Body of pancreas (tissue), 4 donors: ENCODE results near the gene BTG4. TPM values are rescaled to one million over a fixed set of nuclear protein-coding genes. Genes with fewer than 3 reads are reported as not detected.

Experiments used
- ATAC-seq: fragments of 150-250 bp; one replicate; pipeline ENCODE4 v1.9.1; 2016
- DNase-seq, 4 donors: peaks; one replicate each; pipeline ENCODE4 v3.0.0-alpha.2; 2019
- H3K27ac ChIP-seq, 4 donors: fragments of 200-600 bp; sonication (generic); 1 replicate in 3 of 4; 2 replicates in 1 of 4; pipeline versions ENCODE4 v1.5.1 to v1.6.1; 2016 to 2019; ENCODE audit warnings: mild to moderate bottlenecking in 1 of 4, mixed read lengths in 1 of 4, moderate library complexity in 1 of 4
- H3K27me3 ChIP-seq, 2 donors: fragments of 200-600 bp; sonication (generic); one replicate each; pipeline ENCODE4 v1.6.0; 2016; ENCODE audit warnings: mild to moderate bottlenecking in 1 of 2
- H3K36me3 ChIP-seq, 2 donors: fragments of 200-600 bp; sonication (generic); replicated peaks in 1 of 2; 2 replicates each; pipeline ENCODE4 v1.5.1; 2016; ENCODE audit warnings: low read depth in 2 of 2; ENCODE audit not compliant: insufficient read depth in 1 of 2
- H3K4me1 ChIP-seq: fragments of 200-600 bp; sonication (generic); one replicate; pipeline ENCODE4 v1.6.0; 2016
- H3K4me3 ChIP-seq, 2 donors: fragments of 200-600 bp; sonication (generic); 1 replicate in 1 of 2; 2 replicates in 1 of 2; pipeline ENCODE4 v1.5.1; 2016 to 2019
- H3K9me3 ChIP-seq, 3 donors: fragments of 200-600 bp; sonication (generic); 1 replicate in 2 of 3; 2 replicates in 1 of 3; pipeline ENCODE4 v1.5.1; 2016
- POLR2A ChIP-seq, 3 donors: fragments of 450-650 bp; IDR thresholded peaks; one replicate each; pipeline ENCODE4 v1.6.1; 2016; ENCODE audit warnings: antibody characterized with exemption in 3 of 3, mild to moderate bottlenecking in 2 of 3
- WGBS, 2 donors: methylation state at CpG; one replicate each; pipeline ENCODE4 v1.1.5; 2017; 5-methylcytosine and 5-hydroxymethylcytosine counted together
- intact Hi-C: fragments of 100-400 bp; cut with DNase I; formaldehyde crosslinking; loops from one replicate; pipeline ENCODE4 v1.15.1; 2023
- total RNA-seq, 2 donors: library from RNA; depleted of rRNA; stranded (reverse); fragments of >200 nt; gene quantifications; one replicate each; pipeline ENCODE4 v1.1.0, GENCODE V29; 2016
- TF ChIP-seq, protein P1 (sequence below), 7 experiments: fragments of 450-650 bp in 4 of 7; fragments of 200-600 bp in 3 of 7; sonication (generic) in 3 of 7; IDR thresholded peaks; one replicate each; pipeline ENCODE4 v1.5.1; 2016 to 2019; ENCODE audit warnings: antibody characterized with exemption in 7 of 7

BTG4 gene
- total RNA-seq, 2 donors from 2014 or later, result not detected

DNA sequence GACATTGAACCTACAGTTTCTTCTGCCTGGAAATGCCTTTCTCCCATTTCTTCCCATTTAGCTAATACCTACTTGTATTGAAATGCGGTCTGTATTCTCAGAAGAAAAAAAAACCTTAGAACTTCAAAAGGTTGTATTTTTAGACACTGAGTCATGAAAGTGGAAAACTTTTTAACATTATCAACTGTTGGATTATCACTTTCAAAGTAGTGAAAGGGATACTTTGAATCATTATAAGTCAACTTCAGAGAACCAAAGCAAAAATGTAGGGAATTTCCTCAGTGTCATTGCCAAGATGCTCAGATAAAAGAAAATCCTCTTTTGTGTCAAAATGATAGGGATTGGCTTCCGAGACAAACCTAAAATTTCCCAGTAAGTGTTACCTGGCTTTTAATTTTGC, 8.9 kb upstream of the BTG4 start:
- H3K27me3 ChIP-seq, result no peaks in the 10 kb centered on the region
- no peak for ATAC-seq
- no peak overlapping the region for H3K27ac ChIP-seq
- no peak for DNase-seq
- TF ChIP-seq POLR2A (IDR thresholded peaks at IDR 0.05), result no peak
- TF ChIP-seq, protein P1, sequence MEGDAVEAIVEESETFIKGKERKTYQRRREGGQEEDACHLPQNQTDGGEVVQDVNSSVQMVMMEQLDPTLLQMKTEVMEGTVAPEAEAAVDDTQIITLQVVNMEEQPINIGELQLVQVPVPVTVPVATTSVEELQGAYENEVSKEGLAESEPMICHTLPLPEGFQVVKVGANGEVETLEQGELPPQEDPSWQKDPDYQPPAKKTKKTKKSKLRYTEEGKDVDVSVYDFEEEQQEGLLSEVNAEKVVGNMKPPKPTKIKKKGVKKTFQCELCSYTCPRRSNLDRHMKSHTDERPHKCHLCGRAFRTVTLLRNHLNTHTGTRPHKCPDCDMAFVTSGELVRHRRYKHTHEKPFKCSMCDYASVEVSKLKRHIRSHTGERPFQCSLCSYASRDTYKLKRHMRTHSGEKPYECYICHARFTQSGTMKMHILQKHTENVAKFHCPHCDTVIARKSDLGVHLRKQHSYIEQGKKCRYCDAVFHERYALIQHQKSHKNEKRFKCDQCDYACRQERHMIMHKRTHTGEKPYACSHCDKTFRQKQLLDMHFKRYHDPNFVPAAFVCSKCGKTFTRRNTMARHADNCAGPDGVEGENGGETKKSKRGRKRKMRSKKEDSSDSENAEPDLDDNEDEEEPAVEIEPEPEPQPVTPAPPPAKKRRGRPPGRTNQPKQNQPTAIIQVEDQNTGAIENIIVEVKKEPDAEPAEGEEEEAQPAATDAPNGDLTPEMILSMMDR (IDR thresholded peaks at IDR 0.05), result no peak
- no peaks in the 10 kb centered on the region for H3K36me3 ChIP-seq
- no peaks in the 10 kb centered on the region for H3K9me3 ChIP-seq
- H3K4me1 ChIP-seq, result no peaks in the 10 kb centered on the region
- intact Hi-C loops, result no loop called here
- 72 to 82% methylated on average over 2 of the region's 2 CpGs for WGBS, 2 donors
- no peak overlapping the region for H3K4me3 ChIP-seq

DNA sequence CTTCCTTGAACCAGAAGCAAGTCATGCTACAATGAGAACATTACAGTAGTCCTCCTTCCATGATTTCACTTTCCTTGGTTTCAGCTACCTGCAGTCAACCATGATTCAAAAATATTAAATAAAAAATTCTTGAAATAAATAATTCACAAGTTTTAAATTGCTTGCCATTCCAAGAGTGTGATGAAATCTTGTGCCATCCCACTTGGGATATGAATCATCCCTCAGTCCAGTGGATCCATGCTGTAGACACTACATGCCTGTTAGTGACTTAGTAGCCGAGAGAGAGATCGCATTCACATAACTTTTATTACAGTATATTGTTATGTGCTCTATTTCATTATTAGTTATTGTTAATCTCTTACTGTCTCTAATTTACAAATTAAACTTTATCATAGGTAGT, 8.4 kb upstream of the BTG4 start:
- H3K36me3 ChIP-seq, result no peaks in the 10 kb centered on the region
- intact Hi-C loops, result no loop called here
- ATAC-seq, result no peak
- 93 to 99% methylated on average over 2 of the region's 2 CpGs for WGBS, 2 donors
- H3K4me3 ChIP-seq, result no peak overlapping the region
- H3K9me3 ChIP-seq, result no peaks in the 10 kb centered on the region
- H3K27me3 ChIP-seq, result no peaks in the 10 kb centered on the region
- TF ChIP-seq, protein P1 (IDR thresholded peaks at IDR 0.05), result no peak
- no peak for TF ChIP-seq POLR2A (IDR thresholded peaks at IDR 0.05)
- H3K27ac ChIP-seq, result no peak overlapping the region
- no peak for DNase-seq
- H3K4me1 ChIP-seq, result no peaks in the 10 kb centered on the region

DNA sequence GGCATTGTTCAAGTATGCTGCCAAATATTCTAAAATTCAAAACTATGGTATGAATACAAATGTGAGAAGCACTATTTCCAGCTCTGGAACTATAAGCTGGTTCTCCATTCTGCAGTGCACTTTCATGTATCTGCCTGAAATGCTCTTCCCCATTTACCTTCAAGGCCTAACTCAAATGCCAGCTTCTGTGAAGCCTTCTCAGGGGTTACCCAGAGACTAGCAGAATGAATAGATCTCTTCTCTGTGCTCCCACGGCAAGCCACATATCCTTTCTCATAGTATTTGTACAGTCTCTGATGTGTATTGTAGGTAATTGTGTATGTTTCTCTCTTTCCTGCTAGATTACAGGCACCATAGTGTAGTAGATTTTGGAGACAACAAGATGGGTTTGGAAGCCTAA, 6.5 kb upstream of the BTG4 start:
- TF ChIP-seq, protein P1 (IDR thresholded peaks at IDR 0.05), result no peak
- no peak for TF ChIP-seq POLR2A (IDR thresholded peaks at IDR 0.05)
- WGBS, 2 donors, result 26 to 35% methylated on average over 1 of the region's 1 CpG
- H3K4me1 ChIP-seq, result no peaks in the 10 kb centered on the region

DNA sequence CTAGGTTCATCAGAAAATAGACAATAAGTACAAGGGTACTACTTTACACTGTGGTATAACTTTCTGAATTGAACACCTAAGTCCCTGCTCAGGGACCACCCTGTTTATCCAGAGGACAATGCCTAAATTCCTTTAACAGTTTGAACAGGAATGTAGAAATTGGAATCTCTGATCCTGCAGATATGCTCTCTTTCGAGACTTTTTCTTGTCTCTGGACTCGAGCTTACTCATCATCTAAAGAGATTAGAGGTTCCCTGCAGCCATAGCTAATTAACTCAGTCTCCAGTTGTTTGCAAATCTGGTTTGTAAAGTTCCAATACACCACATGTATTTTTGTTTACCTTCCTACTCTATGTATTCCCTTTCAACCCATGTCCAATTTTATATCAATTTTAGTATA, 3.4 kb upstream of the BTG4 start:
- TF ChIP-seq, protein P1 (IDR thresholded peaks at IDR 0.05), result no peak
- no peak for TF ChIP-seq POLR2A (IDR thresholded peaks at IDR 0.05)
- 76 to 84% methylated on average over 2 of the region's 2 CpGs for WGBS, 2 donors
- no peak overlapping the region for H3K27ac ChIP-seq
- H3K9me3 ChIP-seq, result no peaks in the 10 kb centered on the region
- peaks cover 0 to 6% of the 10 kb centered on the region in 2 donors for H3K27me3 ChIP-seq
- intact Hi-C loops, result no loop called here
- ATAC-seq (no peak), DNase-seq (no peak)
- H3K4me1 ChIP-seq, result peaks cover 7% of the 10 kb centered on the region
- no peak overlapping the region for H3K4me3 ChIP-seq
- no peaks in the 10 kb centered on the region for H3K36me3 ChIP-seq

More for the DNA sequence above, 6.5 kb upstream of the BTG4 start:
- no peaks in the 10 kb centered on the region for H3K36me3 ChIP-seq
- intact Hi-C loops, result no loop called here
- H3K9me3 ChIP-seq, result no peaks in the 10 kb centered on the region
- no peak overlapping the region for H3K4me3 ChIP-seq
- no peaks in the 10 kb centered on the region for H3K27me3 ChIP-seq
- ATAC-seq (no peak), DNase-seq (no peak)
- H3K27ac ChIP-seq, result no peak overlapping the region

DNA sequence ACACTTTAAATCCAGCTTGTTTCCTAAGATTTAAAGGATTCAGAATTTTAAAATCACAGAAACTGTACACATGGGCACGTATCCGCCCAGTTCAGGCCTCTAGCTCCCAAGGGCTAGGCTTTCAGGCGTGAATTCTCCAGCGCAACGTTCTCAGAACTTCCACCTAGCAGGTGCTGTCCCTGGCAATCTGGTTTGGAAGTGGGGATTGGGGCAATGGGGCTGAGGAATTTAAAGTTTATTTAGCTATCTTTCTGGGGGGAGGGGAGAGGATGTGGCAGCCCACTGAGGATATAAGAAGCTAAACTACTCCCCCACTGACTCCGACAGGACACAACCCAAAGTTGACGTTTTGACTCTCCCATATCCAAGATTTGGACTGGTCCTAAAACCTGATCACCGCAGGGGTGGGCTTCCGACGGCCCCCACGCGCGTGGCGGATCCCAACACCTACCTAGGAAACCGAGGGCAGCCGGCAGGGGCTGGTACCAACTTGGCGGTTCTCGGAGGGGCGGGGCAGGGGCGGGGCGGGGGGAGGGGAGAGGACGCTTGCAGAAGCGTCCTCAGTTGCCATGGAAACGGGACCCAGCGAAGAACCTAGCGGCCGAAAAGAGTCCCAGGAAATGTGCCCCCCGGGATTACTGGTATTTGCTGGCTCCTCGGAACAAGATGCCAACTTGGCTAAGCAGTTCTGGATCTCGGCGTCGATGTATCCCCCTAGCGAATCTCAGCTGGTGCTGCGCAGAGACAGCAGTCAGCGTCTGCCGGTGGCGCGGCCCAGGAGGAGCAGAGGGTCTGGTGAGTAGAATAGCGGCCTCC, 2.2 kb upstream of the BTG4 start, which contains the start of gene HOATZ:
Gene HOATZ (plus strand): TSS at position 563 of the 816 bp plus-strand sequence. CDS start 7 bp downstream, at position 570.
- no peak within 1 kb of the TSS for H3K27ac ChIP-seq
- H3K4me1 ChIP-seq, result peaks cover 7% of the 10 kb centered on the region
- 18 to 31% methylated on average over 33 to 39 of the region's 39 CpGs for WGBS, 2 donors
- H3K4me3 ChIP-seq, result no peak within 1 kb of the TSS
- DNase-seq (no peak), ATAC-seq (no peak)
- peaks cover 0 to 6% of the 10 kb centered on the region in 2 donors for H3K27me3 ChIP-seq
- intact Hi-C loops, result no loop called here
- H3K9me3 ChIP-seq, result no peaks in the 10 kb centered on the region
- TF ChIP-seq POLR2A (IDR thresholded peaks at IDR 0.05), result no peak
- TF ChIP-seq, protein P1 (IDR thresholded peaks at IDR 0.05), result no peak
- H3K36me3 ChIP-seq, result no peaks in the 10 kb centered on the region
